SU-DHL-6 (cell line): ENCODE results near the gene WASL.

Source experiments
- CTCF ChIP-seq: fragments of 200-600 bp; sonication (generic); IDR thresholded peaks from one replicate; pipeline ENCODE4 v1.5.1; 2017; ENCODE audit warnings: antibody characterized with exemption, mild to moderate bottlenecking, low read length, moderate library complexity; ENCODE audit not compliant: insufficient read depth, poor library complexity, severe bottlenecking
- EZH2phosphoT487 ChIP-seq: fragments of 200-600 bp; sonication (generic), shearing (Covaris generic); conservative IDR thresholded peaks from 2 replicates; pipeline ENCODE4 v1.6.1; 2018; ENCODE audit warnings: mild to moderate bottlenecking, antibody characterized with exemption, low read length, moderate library complexity, mixed read lengths

- TF ChIP-seq CTCF (no peak), EZH2phosphoT487 (no peak)
Observed at GRCh38 chr7:123763191-123763661, 14.4 kb upstream of the WASL start.
